IMR-90 (cell line): ENCODE results near the gene C1orf56.

Source experiments
- CTCF ChIP-seq: conservative IDR thresholded peaks from 2 replicates; pipeline ENCODE4 v1.5.1; 2012; ENCODE audit warnings: mild to moderate bottlenecking, low read depth, low read length, improper control_type of control experiment
- FOS ChIP-seq: fragments of 150-350 bp; IDR thresholded peaks from 2 replicates; pipeline ENCODE4 v1.6.1; 2016; ENCODE audit warnings: low read depth, low read length
- MAFK ChIP-seq: IDR thresholded peaks from 2 replicates; pipeline ENCODE4 v1.6.1; 2012; ENCODE audit warnings: low read depth, low read length, improper control_type of control experiment
- MAZ ChIP-seq: IDR thresholded peaks from 2 replicates; pipeline ENCODE4 v1.6.1; 2012; ENCODE audit warnings: low read depth, mild to moderate bottlenecking, low read length, improper control_type of control experiment, moderate library complexity, borderline replicate concordance
- POLR2A ChIP-seq: IDR thresholded peaks from 2 replicates; pipeline ENCODE4 v1.6.1; 2012; ENCODE audit warnings: mild to moderate bottlenecking, low read depth, low read length
- RAD21 ChIP-seq: IDR thresholded peaks from 2 replicates; pipeline ENCODE4 v1.6.1; 2012; ENCODE audit warnings: low read length, improper control_type of control experiment

GRCh38 chr1:151049458-151049857, 1.9 kb downstream of the C1orf56 start:
- no peak for TF ChIP-seq RAD21
- TF ChIP-seq CTCF = no peak
- no peak for TF ChIP-seq FOS
- TF ChIP-seq POLR2A = no peak; the same call in 1 of the 2 replicates
- TF ChIP-seq MAZ = no peak
- TF ChIP-seq MAFK = no peak
